ENCODE data around the gene ELMOD1.

DNA sequence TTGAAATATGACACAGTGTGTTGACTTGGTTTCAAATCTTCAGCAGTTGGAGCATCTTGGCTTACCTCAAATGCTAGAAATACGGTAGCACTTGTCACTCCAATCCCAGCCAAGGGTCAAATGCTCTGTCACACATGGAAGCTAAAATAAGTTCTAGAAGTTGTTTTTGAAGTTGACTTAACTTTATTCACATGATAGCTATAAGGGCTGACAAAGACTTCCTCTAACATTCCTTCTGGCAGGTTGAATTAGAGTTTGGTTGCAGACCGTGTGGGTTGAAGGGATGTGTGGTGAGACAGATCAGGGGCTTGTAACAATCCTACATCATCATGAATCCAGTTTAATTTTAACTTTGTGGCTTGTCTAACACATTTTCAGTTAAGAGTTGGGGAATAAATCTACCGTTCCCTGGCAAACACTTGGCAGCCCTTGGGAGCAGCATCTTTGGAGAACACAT, 116.3 kb downstream of the ELMOD1 start:
- no peak for TF ChIP-seq POLR2A (IDR thresholded peaks at IDR 0.05)
- TF ChIP-seq, protein P1, sequence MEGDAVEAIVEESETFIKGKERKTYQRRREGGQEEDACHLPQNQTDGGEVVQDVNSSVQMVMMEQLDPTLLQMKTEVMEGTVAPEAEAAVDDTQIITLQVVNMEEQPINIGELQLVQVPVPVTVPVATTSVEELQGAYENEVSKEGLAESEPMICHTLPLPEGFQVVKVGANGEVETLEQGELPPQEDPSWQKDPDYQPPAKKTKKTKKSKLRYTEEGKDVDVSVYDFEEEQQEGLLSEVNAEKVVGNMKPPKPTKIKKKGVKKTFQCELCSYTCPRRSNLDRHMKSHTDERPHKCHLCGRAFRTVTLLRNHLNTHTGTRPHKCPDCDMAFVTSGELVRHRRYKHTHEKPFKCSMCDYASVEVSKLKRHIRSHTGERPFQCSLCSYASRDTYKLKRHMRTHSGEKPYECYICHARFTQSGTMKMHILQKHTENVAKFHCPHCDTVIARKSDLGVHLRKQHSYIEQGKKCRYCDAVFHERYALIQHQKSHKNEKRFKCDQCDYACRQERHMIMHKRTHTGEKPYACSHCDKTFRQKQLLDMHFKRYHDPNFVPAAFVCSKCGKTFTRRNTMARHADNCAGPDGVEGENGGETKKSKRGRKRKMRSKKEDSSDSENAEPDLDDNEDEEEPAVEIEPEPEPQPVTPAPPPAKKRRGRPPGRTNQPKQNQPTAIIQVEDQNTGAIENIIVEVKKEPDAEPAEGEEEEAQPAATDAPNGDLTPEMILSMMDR (IDR thresholded peaks at IDR 0.05): no peak
